K562 (cell line): ENCODE measurements around the gene EVA1A. TPM values are rescaled to one million over a fixed set of nuclear protein-coding genes. Genes with fewer than 3 reads are reported as not detected.

Source experiments
- ATAC-seq: fragments of 200-7000 bp; cut with Tn5 transposase; 3 replicates; pipeline ENCODE4 v1.9.1; 2020; ENCODE audit warnings: moderate library complexity
- BruUV-seq: library from RNA; stranded (reverse); fragments of 400-500 nt; replicated peaks from 2 replicates; lab custom pipeline; 2021; lab: Mats Ljungman, UMichigan
- CTCF ChIA-PET: fragments of 300-600 bp; formaldehyde crosslinking; extraction: SDS; loops from one replicate; lab custom pipeline; 2021; ENCODE audit warnings: low intra/inter-chr PET ratio; lab: Yijun Ruan, JAX
- POLR2A ChIA-PET: fragments of 300-600, 350-650 bp; sonication (Branson Sonifier 250); formaldehyde crosslinking; extraction: SDS; loops from one replicate; lab custom pipeline; 2021; ENCODE audit warnings: antibody characterized with exemption, inconsistent platforms; lab: Yijun Ruan, JAX
- DNase-seq, 4 experiments: peaks; one replicate each; pipeline versions ENCODE4 v3.0.0 to v3.0.0-alpha.2; 2011 to 2018; ENCODE audit warnings: low spot score in 3 of 4, mixed read lengths in 3 of 4; ENCODE audit errors: extremely low read depth in 1 of 4
- FAIRE-seq: peaks from 2 replicates; lab custom pipeline; 2011; peaks lifted over from hg19 to GRCh38; lab: Jason Lieb, UNC
- H2AFZ ChIP-seq: 2 replicates; pipeline ENCODE4 v1.6.0; 2011; ENCODE audit warnings: low read depth, low read length, control low read depth, inconsistent platforms
- H3K27ac ChIP-seq: fragments of 200-600 bp; 3 replicates; pipeline ENCODE4 v1.8.0; 2011; ENCODE audit warnings: low read depth, mild to moderate bottlenecking, control low read depth, inconsistent platforms, low read length, moderate library complexity, mixed read lengths; ENCODE audit errors: extremely low read depth
- H3K27me3 ChIP-seq, 2 experiments: fragments of 300-600 bp in 1 of 2; 2 replicates in 1 of 2; 3 replicates in 1 of 2; pipeline versions ENCODE4 v1.6.0 to v1.8.0; 2011; ENCODE audit warnings: inconsistent platforms in 2 of 2, low read length in 2 of 2, mild to moderate bottlenecking in 1 of 2, mixed read lengths in 1 of 2, moderate library complexity in 1 of 2; ENCODE audit not compliant: control insufficient read depth in 2 of 2, insufficient read depth in 2 of 2
- H3K36me3 ChIP-seq: fragments of 300-600 bp; 3 replicates; pipeline ENCODE4 v1.8.0; 2011; ENCODE audit warnings: mild to moderate bottlenecking, low read length, inconsistent platforms; ENCODE audit not compliant: control insufficient read depth, insufficient read depth
- H3K4me1 ChIP-seq, 2 experiments: fragments of 200-600 bp in 1 of 2; replicated peaks in 1 of 2; 2 replicates in 1 of 2; 3 replicates in 1 of 2; pipeline versions ENCODE4 v1.5.1 to v1.8.0; 2011; ENCODE audit warnings: inconsistent platforms in 2 of 2, low read length in 2 of 2, mild to moderate bottlenecking in 1 of 2, mixed read lengths in 1 of 2, moderate library complexity in 1 of 2; ENCODE audit not compliant: control insufficient read depth in 2 of 2, insufficient read depth in 2 of 2
- H3K4me2 ChIP-seq: 2 replicates; pipeline ENCODE4 v1.6.1; 2011; ENCODE audit warnings: low read length, control low read depth, inconsistent platforms, mixed read lengths; ENCODE audit not compliant: insufficient read depth
- H3K4me3 ChIP-seq: fragments of 200-600 bp; sonication (generic), shearing (Covaris generic); 2 replicates; pipeline ENCODE4 v1.5.1; 2016; ENCODE audit warnings: control low read depth, inconsistent platforms
- H3K79me2 ChIP-seq: fragments of 200-600 bp; 3 replicates; pipeline ENCODE4 v1.8.0; 2011; ENCODE audit warnings: low read length, inconsistent platforms; ENCODE audit not compliant: control insufficient read depth, insufficient read depth
- H3K9ac ChIP-seq, 2 experiments: 2 replicates each; pipeline versions ENCODE4 v1.6.0 to v1.6.1; 2011; ENCODE audit warnings: low read depth in 2 of 2, low read length in 2 of 2, control low read depth in 1 of 2, inconsistent platforms in 1 of 2, mild to moderate bottlenecking in 1 of 2, mixed read lengths in 1 of 2; ENCODE audit not compliant: insufficient read depth in 1 of 2
- H3K9me1 ChIP-seq: one replicate; pipeline ENCODE4 v1.6.0; 2011; ENCODE audit warnings: inconsistent platforms, mild to moderate bottlenecking, low read length, moderate library complexity; ENCODE audit not compliant: control insufficient read depth, insufficient read depth
- H3K9me3 ChIP-seq: replicated peaks from 2 replicates; pipeline ENCODE4 v1.5.1; 2011; ENCODE audit warnings: low read depth, low read length, inconsistent platforms; ENCODE audit not compliant: control insufficient read depth, insufficient read depth
- H4K20me1 ChIP-seq: replicated peaks from 2 replicates; pipeline ENCODE4 v1.6.1; 2011; ENCODE audit warnings: low read length, inconsistent platforms, mixed read lengths; ENCODE audit not compliant: control insufficient read depth, insufficient read depth
- CBX2 ChIP-seq: fragments of 200-600 bp; sonication (generic); IDR thresholded peaks from one replicate; pipeline ENCODE4 v1.6.1; 2012; ENCODE audit warnings: mild to moderate bottlenecking, low read length, inconsistent platforms; ENCODE audit not compliant: insufficient read depth, poor library complexity, severe bottlenecking
- CHCHD3 ChIP-seq: fragments of 250-450 bp; sonication (Bioruptor Pico); IDR thresholded peaks from 2 replicates; pipeline ENCODE4 v2.1.2; 2022; ENCODE audit warnings: mild to moderate bottlenecking
- CHD4 ChIP-seq: fragments of 200-600 bp; sonication (generic); IDR thresholded peaks from 3 replicates; pipeline ENCODE4 v1.6.1; 2012; ENCODE audit warnings: low read depth, mild to moderate bottlenecking, mixed read lengths, low read length, inconsistent platforms; ENCODE audit not compliant: insufficient read depth, insufficient replicate concordance, poor library complexity, severe bottlenecking
- EGR1 ChIP-seq: fragments of 450-650 bp; conservative IDR thresholded peaks from 2 replicates; pipeline ENCODE4 v1.6.1; 2017; ENCODE audit warnings: mild to moderate bottlenecking
- KDM5B ChIP-seq: fragments of 200-600 bp; sonication (generic); IDR thresholded peaks from 2 replicates; pipeline ENCODE4 v1.6.1; 2012; ENCODE audit warnings: low read depth, mild to moderate bottlenecking, moderate library complexity, low read length, control low read depth, inconsistent platforms; ENCODE audit not compliant: insufficient replicate concordance
- PHTF2 ChIP-seq: fragments of 250-450 bp; sonication (Bioruptor Pico); IDR thresholded peaks from 2 replicates; pipeline ENCODE4 v1.5.0; 2021; ENCODE audit warnings: mild to moderate bottlenecking
- SOX6 ChIP-seq: fragments of 450-650 bp; IDR thresholded peaks from 2 replicates; pipeline ENCODE4 v1.6.1; 2014; ENCODE audit warnings: mild to moderate bottlenecking
- ZNF140 ChIP-seq: fragments of 250-450 bp; sonication (Bioruptor Pico); IDR thresholded peaks from 2 replicates; pipeline ENCODE4 v1.8.0; 2021; ENCODE audit warnings: moderate library complexity, mild to moderate bottlenecking, inconsistent platforms
- ZNF146 ChIP-seq: IDR thresholded peaks from one replicate; pipeline ENCODE4 v1.6.1; 2018; ENCODE audit warnings: missing compliant biosample characterization; ENCODE audit not compliant: unreplicated experiment
- WGBS: fragments of 100-300 bp; shearing (Covaris generic); methylation state at CpG from one replicate; pipeline ENCODE4 v1.1.6; 2016; ENCODE audit warnings: low coverage, mixed read lengths; ENCODE audit not compliant: insufficient coverage; ENCODE audit errors: missing lambda C conversion rate; 5-methylcytosine and 5-hydroxymethylcytosine counted together
- in situ Hi-C: fragments of 300-500 bp; cut with MboI; formaldehyde crosslinking; loops from 4 replicates; pipeline ENCODE4 v1.15.0; 2018; ENCODE audit warnings: inconsistent platforms, mixed read lengths
- intact Hi-C: fragments of 100-400 bp; cut with micrococcal nuclease; formaldehyde crosslinking; loops from 2 replicates; pipeline ENCODE4 v1.14.2; 2022
- polyA plus RNA-seq, 8 experiments: library from polyadenylated mRNA; depleted of rRNA in 4 of 8; stranded (reverse) in 5 of 8; unstranded in 3 of 8; fragments of >200 nt; fragmentation: Nextera tagmentation in 2 of 8; fragmentation: Illumina TruSeq in 1 of 8; extraction: Ambion mirVana in 2 of 8; extraction: Trizol in 1 of 8; gene quantifications; 2 replicates each; pipeline versions ENCODE4 v1.2.1 to v1.2.3, GENCODE V29; 2011 to 2014; ENCODE audit warnings: inconsistent platforms in 1 of 8, missing spikeins in 1 of 8
- total RNA-seq, 7 experiments: library from RNA; depleted of rRNA in 6 of 7; stranded (reverse); fragments of >200 nt in 6 of 7; fragmentation: Illumina TruSeq in 2 of 7; extraction: Trizol in 2 of 7; gene quantifications; 2 replicates each; pipeline versions ENCODE4 v1.2.1 to v1.2.3, GENCODE V29; 2011 to 2021; ENCODE audit warnings: low replicate concordance in 1 of 7

The EVA1A gene
- total and polyA plus RNA-seq, 9 of the 15 experiments (the other 6 are each of a cell fraction or from before 2014, with no cell fraction given) = not detected

- TF ChIP-seq KDM5B (no peak), ZNF140 (no peak), CHD4 (no peak), ZNF146 (CRISPR knock-in tag) (no peak), CHCHD3 (no peak)
- in situ Hi-C loops (no loop called here), intact Hi-C loops (no loop called here)
- no TSS peak for BruUV-seq
- no peak for DNase-seq
- Histone ChIP-seq H3K36me3 (no peaks in the 10 kb centered on the region), H3K9me1 (no peaks in the 10 kb centered on the region), H3K79me2 (no peaks in the 10 kb centered on the region), H2AFZ (no peak overlapping the region), H4K20me1 (no peaks in the 10 kb centered on the region), H3K9ac (no peak overlapping the region), H3K4me1 (no peaks in the 10 kb centered on the region), H3K27me3 (no peaks in the 10 kb centered on the region), H3K4me3 (no peak overlapping the region), H3K27ac (no peak overlapping the region), H3K9me3 (no peaks in the 10 kb centered on the region), H3K4me2 (no peak overlapping the region)
- 0% methylated on average over 1 of the region's 1 CpG for WGBS
- CTCF ChIA-PET = no interaction called here
- POLR2A ChIA-PET = no interaction called here
- ATAC-seq = no peak
- FAIRE-seq = no peak
Measured at GRCh38 chr2:75450068-75450467, 110.7 kb downstream of the EVA1A start.

DNA sequence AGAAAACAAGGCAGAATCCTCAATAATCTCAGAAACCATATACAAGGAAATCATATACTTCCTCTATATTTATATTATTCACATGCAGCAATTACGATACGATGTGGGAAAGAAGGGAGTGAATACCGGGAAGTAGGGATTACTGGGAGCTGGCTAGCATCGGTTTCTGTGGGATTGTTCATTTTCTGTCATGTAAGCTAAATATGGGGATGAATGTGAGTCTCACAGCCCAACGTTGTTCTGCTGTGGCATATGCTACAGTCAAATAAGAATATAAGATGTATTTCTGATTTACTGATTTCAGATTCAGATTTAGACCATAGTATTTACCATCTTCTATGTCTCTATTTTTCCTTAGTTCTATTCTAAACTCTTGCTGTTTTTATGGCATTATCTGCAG, 113.6 kb downstream of the EVA1A start:
- H2AFZ ChIP-seq = no peak overlapping the region
- H3K4me3 ChIP-seq = no peak overlapping the region
- ATAC-seq (no peak), FAIRE-seq (no peak), DNase-seq (no peak)
- no peaks in the 10 kb centered on the region for H3K36me3 ChIP-seq
- H4K20me1 ChIP-seq = no peaks in the 10 kb centered on the region
- no peak overlapping the region for H3K4me2 ChIP-seq
- H3K27me3 ChIP-seq = no peaks in the 10 kb centered on the region
- H3K4me1 ChIP-seq = no peaks in the 10 kb centered on the region
- in situ Hi-C loops = no loop called here
- H3K9ac ChIP-seq = no peak overlapping the region
- POLR2A ChIA-PET = no interaction called here
- CTCF ChIA-PET = no interaction called here
- BruUV-seq = no TSS peak
- no peaks in the 10 kb centered on the region for H3K79me2 ChIP-seq
- no peaks in the 10 kb centered on the region for H3K9me1 ChIP-seq
- intact Hi-C loops = no loop called here
- no peak for TF ChIP-seq CBX2
- TF ChIP-seq EGR1 = no peak
- no peak for TF ChIP-seq PHTF2
- no peak for TF ChIP-seq SOX6
- no peaks in the 10 kb centered on the region for H3K9me3 ChIP-seq
- H3K27ac ChIP-seq = no peak overlapping the region
- WGBS = 0% methylated on average over 5 of the region's 5 CpGs
